Smooth muscle cell (in vitro differentiated cells): Measurements from ENCODE around the gene AKT1S1. TPM values are rescaled to one million over a fixed set of nuclear protein-coding genes. Genes with fewer than 3 reads are reported as not detected.
A peak's percentile ranks its signal among the peaks of the same experiment; 100 is the strongest.

Source experiments
- DNase-seq: peaks from one replicate; lab custom pipeline; 2025; ENCODE audit not compliant: unreplicated experiment; lab: John Stamatoyannopoulos, UW
- H2AFZ ChIP-seq: fragments of 200-600 bp; sonication (generic); 2 replicates; pipeline ENCODE4 v1.6.0; 2016; ENCODE audit warnings: antibody characterized with exemption, low read depth, mild to moderate bottlenecking
- H3F3A ChIP-seq: fragments of 200-600 bp; sonication (generic); 2 replicates; pipeline ENCODE4 v1.6.0; 2017; ENCODE audit warnings: antibody characterized with exemption, low read depth
- H3K27ac ChIP-seq: fragments of 200-600 bp; sonication (generic); 2 replicates; pipeline ENCODE4 v1.5.1; 2016; ENCODE audit warnings: low read depth, mild to moderate bottlenecking
- H3K27me3 ChIP-seq: fragments of 200-600 bp; sonication (generic); 2 replicates; pipeline ENCODE4 v1.6.1; 2016; ENCODE audit warnings: low read depth, mild to moderate bottlenecking
- H3K36me3 ChIP-seq: fragments of 200-600 bp; sonication (generic); 2 replicates; pipeline ENCODE4 v1.5.1; 2016; ENCODE audit warnings: low read depth
- H3K4me1 ChIP-seq: fragments of 200-600 bp; sonication (generic); 2 replicates; pipeline ENCODE4 v1.5.1; 2016; ENCODE audit warnings: low read depth
- H3K4me2 ChIP-seq: fragments of 200-600 bp; sonication (generic); 2 replicates; pipeline ENCODE4 v1.6.0; 2016; ENCODE audit warnings: mild to moderate bottlenecking
- H3K4me3 ChIP-seq: fragments of 200-600 bp; sonication (generic); 2 replicates; pipeline ENCODE4 v1.5.1; 2016; ENCODE audit warnings: mild to moderate bottlenecking
- H3K79me2 ChIP-seq: fragments of 200-600 bp; sonication (generic); 2 replicates; pipeline ENCODE4 v1.6.0; 2016; ENCODE audit warnings: low read depth, mild to moderate bottlenecking
- H3K9ac ChIP-seq: fragments of 200-600 bp; sonication (generic); 2 replicates; pipeline ENCODE4 v1.6.0; 2016; ENCODE audit warnings: low read depth
- H3K9me3 ChIP-seq: fragments of 200-600 bp; sonication (generic); replicated peaks from 2 replicates; pipeline ENCODE4 v1.5.1; 2016; ENCODE audit warnings: low read depth
- H4K20me1 ChIP-seq: fragments of 200-600 bp; sonication (generic); 2 replicates; pipeline ENCODE4 v1.6.0; 2016; ENCODE audit warnings: low read depth
- WGBS: methylation state at CpG from one replicate; pipeline ENCODE4 v1.1.7; 2016; ENCODE audit warnings: low lambda C conversion rate; 5-methylcytosine and 5-hydroxymethylcytosine counted together
- polyA plus RNA-seq: library from polyadenylated mRNA; unstranded; fragments of >200 nt; fragmentation: Nextera tagmentation; extraction: Ambion mirVana; gene quantifications from 2 replicates; pipeline ENCODE4 v1.2.1, GENCODE V29; 2016
- total RNA-seq: library from RNA; depleted of rRNA; stranded (reverse); fragments of >200 nt; gene quantifications from 2 replicates; pipeline ENCODE4 v1.2.3, GENCODE V29; 2014
- TF ChIP-seq, protein P1 (sequence below): fragments of 200-600 bp; sonication (generic); IDR thresholded peaks from 2 replicates; pipeline ENCODE4 v1.5.1; 2017; ENCODE audit warnings: borderline replicate concordance, mild to moderate bottlenecking, antibody characterized with exemption; ENCODE audit not compliant: insufficient read depth, poor library complexity, severe bottlenecking

Gene AKT1S1
- total and polyA plus RNA-seq, 2 experiments from 2014 or later = 15.8 to 72.2 TPM

DNA sequence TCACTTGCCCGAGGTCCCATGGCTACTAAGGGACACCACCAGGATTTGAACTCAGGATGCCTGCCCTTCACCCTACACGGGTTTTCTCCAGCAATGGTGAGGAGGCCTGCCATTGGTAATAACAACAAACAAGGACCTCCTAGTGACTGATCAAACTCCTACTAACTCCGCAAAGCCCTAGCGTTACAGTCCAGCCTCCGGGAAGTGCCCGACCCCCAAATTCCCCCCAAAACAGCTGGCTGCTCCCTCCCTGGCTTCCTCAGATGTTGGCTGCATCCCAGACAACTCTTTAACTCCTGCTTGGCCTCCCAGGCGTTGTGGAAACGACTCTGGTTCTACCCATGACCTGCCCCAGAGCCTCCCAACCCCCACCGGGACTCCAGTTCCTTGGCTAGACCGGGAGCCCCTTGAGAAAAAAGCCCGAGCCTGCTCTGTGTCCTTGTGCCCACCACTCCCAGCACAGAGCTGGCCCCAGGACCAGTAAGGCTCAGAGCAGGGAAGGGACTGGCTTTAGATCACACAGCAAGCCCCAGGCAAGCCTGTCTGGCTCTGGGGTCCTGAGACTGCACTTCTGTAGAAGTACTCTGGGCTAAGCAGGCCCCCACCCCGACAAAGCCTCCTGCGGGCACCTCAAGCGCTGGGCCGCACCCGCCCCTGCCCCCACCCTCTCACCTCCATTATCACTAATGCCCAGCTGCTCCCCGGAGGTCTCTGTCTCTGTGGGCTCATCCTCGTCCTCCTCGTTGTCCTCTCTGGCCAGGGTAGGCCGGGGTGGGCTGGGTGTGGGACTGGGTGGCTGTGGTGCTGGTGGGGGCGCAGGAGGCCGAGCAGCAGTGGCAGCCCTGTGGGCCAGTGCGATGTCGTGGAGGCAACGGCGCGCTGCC lies 4.7 kb downstream of the AKT1S1 start:
- Histone ChIP-seq H3K4me3 (no peak overlapping the region), H3K4me2 (no peak overlapping the region), H3K79me2 (peaks cover 25% of the 10 kb centered on the region), H3K4me1 (peaks cover 14% of the 10 kb centered on the region), H3F3A (peaks cover 4% of the 10 kb centered on the region), H3K9ac (no peak overlapping the region), H2AFZ (no peak overlapping the region), H4K20me1 (no peaks in the 10 kb centered on the region), H3K9me3 (no peaks in the 10 kb centered on the region), H3K27me3 (no peaks in the 10 kb centered on the region), H3K36me3 (no peaks in the 10 kb centered on the region), H3K27ac (no peak overlapping the region)
- TF ChIP-seq, protein P1, sequence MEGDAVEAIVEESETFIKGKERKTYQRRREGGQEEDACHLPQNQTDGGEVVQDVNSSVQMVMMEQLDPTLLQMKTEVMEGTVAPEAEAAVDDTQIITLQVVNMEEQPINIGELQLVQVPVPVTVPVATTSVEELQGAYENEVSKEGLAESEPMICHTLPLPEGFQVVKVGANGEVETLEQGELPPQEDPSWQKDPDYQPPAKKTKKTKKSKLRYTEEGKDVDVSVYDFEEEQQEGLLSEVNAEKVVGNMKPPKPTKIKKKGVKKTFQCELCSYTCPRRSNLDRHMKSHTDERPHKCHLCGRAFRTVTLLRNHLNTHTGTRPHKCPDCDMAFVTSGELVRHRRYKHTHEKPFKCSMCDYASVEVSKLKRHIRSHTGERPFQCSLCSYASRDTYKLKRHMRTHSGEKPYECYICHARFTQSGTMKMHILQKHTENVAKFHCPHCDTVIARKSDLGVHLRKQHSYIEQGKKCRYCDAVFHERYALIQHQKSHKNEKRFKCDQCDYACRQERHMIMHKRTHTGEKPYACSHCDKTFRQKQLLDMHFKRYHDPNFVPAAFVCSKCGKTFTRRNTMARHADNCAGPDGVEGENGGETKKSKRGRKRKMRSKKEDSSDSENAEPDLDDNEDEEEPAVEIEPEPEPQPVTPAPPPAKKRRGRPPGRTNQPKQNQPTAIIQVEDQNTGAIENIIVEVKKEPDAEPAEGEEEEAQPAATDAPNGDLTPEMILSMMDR = no peak
- DNase-seq = no peak
- 93% methylated on average over 17 of the region's 27 CpGs for WGBS

DNA sequence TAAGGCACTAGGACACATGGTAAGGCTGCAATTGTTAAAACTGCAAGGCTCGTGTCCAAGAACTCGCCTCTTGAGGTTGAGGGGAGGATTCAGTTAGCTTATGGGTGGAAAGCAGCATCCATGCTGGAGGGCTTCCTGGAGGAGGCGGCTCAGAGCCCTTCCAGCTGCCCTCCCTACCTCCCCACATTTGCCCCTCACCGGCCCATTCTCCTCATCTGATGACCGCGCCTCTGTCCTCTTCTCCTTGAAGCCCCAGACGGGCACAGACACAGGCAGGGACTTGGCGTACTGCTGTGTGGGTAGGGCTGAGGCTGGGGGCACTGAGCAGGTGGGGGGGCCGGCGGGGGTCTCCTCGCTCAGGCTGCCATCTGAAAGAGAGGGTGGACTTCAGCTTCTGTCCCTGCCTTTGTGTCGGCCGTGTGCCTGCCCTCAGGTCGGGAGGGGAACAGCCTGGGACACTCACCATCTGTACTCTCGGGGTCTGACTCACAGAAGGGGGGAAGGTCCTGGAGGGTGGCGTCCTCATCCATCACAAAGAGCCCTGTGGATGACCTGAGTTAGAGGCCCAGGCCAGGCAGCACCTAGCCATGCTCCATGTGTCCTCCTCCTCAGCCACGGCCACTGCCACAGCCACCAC lies 5.7 kb downstream of the AKT1S1 start:
- H3K27ac ChIP-seq = no peak overlapping the region
- peaks cover 2% of the 10 kb centered on the region for H4K20me1 ChIP-seq
- H3K4me1 ChIP-seq = peaks cover 17% of the 10 kb centered on the region
- no peak overlapping the region for H2AFZ ChIP-seq
- H3K4me3 ChIP-seq = no peak overlapping the region
- peaks cover 4% of the 10 kb centered on the region for H3F3A ChIP-seq
- TF ChIP-seq, protein P1 = no peak
- no peak for DNase-seq
- no peaks in the 10 kb centered on the region for H3K36me3 ChIP-seq
- H3K9me3 ChIP-seq = no peaks in the 10 kb centered on the region
- H3K9ac ChIP-seq = no peak overlapping the region
- H3K4me2 ChIP-seq = no peak overlapping the region
- 94% methylated on average over 17 of the region's 17 CpGs for WGBS
- no peaks in the 10 kb centered on the region for H3K27me3 ChIP-seq
- H3K79me2 ChIP-seq = peaks cover 28% of the 10 kb centered on the region

DNA sequence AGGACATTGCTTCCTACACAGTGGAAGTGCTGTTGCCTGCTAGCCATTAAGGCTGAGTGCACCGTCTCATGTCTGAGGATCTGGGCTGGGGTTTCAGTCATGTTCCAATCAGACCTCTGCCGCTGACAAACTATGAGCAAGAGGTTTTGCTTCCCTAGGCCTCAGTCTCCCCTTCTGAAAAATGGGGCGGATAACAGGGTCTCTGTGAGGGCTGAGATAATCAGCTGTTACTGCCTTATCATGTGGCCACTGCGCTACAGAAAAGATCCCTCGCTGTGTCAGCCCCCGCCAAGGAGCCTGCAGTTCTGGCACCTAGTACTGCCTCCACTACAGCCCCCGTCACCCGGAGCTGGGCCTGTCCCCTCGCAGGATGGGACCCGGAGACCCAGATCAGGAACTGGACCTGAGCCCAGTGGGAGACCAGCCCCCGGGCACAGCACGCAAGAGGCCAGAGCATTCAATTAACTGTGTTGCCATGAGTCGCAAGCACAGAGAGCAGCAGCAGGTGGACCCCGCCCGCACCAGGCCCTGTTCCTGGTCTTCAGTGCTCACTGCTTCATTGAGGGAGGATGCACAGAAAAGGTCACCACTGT lies 6.8 kb downstream of the AKT1S1 start:
- 92% methylated on average over 15 of the region's 15 CpGs for WGBS
- Histone ChIP-seq H3K79me2 (peaks cover 28% of the 10 kb centered on the region), H4K20me1 (peaks cover 6% of the 10 kb centered on the region), H3K4me2 (peak overlapping the region; percentile 81), H3K36me3 (no peaks in the 10 kb centered on the region), H3K9me3 (no peaks in the 10 kb centered on the region), H2AFZ (no peak overlapping the region), H3K4me3 (peak overlapping the region; percentile 52), H3K27ac (peak overlapping the region; percentile 72), H3K4me1 (peaks cover 17% of the 10 kb centered on the region), H3F3A (peaks cover 4% of the 10 kb centered on the region), H3K27me3 (no peaks in the 10 kb centered on the region), H3K9ac (peak overlapping the region; percentile 66)
- TF ChIP-seq, protein P1 = no peak
- DNase-seq = no peak
